ENCODE results near the gene ATE1. TPM values are rescaled to one million over a fixed set of nuclear protein-coding genes. Genes with fewer than 3 reads are reported as not detected.
"Not testable (repeated sequence)": the region's sequence is repeated elsewhere in the genome, so short reads cannot be mapped to it uniquely, and the experiment has no call there.

ATE1 gene
- total and polyA plus RNA-seq, 2 of the 4 experiments (the other 2 are of a cell fraction), result 6.4 to 27.8 TPM

DNA sequence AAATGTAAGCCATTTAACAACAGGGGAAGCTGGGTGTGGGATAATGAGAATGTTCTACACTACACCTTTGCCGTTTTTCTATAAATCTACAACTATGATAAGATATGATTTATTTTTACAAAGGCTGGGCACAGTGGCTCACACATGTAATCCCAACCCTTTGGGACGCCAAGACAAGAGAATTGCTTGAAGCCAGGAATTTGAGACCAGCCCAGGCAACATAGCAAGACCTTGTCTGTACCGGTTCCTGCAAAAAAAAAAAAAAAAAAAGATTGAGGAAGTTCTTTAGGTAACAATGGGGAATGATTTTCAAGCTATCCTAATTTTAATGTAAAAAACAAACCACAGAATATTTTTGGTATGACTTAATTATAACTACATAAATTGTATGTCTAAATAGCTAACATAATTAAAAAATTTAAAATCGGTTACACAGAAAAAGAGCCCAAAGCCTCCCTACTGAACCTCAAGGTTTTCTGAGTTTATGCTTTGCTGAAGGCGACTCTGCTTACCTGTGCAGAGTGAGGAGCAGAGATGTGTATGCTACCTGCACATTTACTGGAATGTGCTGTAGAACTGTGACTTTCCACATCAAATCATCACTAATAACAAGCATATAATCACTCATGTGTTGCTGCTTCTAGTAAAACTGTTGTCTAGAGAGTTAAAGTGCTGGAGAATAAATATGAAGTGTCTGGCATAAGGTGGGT, 163.4 kb downstream of the ATE1 start:
- H2AK5ac ChIP-seq (ENCODE audit: low read depth, low read length), result no peak overlapping the region
- H3K4me3 ChIP-seq (ENCODE audit: insufficient read depth, low read depth, low read length), result no peak overlapping the region
- H2AFZ ChIP-seq (replicated peaks; ENCODE audit: low read length, poor library complexity), result no peak overlapping the region
- no peak overlapping the region for H2BK120ac ChIP-seq (ENCODE audit: low read depth, low read length)
- intact Hi-C loops (cut with micrococcal nuclease), result no loop called here
- no peaks in the 10 kb centered on the region for H4K20me1 ChIP-seq (ENCODE audit: insufficient read depth, low read length)
- TF ChIP-seq CEBPB (IDR thresholded peaks at IDR 0.05; ENCODE audit: low read depth, low read length), result no peak
- TF ChIP-seq, protein P1, sequence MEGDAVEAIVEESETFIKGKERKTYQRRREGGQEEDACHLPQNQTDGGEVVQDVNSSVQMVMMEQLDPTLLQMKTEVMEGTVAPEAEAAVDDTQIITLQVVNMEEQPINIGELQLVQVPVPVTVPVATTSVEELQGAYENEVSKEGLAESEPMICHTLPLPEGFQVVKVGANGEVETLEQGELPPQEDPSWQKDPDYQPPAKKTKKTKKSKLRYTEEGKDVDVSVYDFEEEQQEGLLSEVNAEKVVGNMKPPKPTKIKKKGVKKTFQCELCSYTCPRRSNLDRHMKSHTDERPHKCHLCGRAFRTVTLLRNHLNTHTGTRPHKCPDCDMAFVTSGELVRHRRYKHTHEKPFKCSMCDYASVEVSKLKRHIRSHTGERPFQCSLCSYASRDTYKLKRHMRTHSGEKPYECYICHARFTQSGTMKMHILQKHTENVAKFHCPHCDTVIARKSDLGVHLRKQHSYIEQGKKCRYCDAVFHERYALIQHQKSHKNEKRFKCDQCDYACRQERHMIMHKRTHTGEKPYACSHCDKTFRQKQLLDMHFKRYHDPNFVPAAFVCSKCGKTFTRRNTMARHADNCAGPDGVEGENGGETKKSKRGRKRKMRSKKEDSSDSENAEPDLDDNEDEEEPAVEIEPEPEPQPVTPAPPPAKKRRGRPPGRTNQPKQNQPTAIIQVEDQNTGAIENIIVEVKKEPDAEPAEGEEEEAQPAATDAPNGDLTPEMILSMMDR (conservative IDR thresholded peaks at IDR 0.05; ENCODE audit: low read depth, low read length), result no peak
- no peak for TF ChIP-seq FOS (IDR thresholded peaks at IDR 0.05; ENCODE audit: low read depth, low read length)
- TF ChIP-seq MAZ (IDR thresholded peaks at IDR 0.05; ENCODE audit: borderline replicate concordance, low read depth, low read length), result no peak
- no peaks in the 10 kb centered on the region; a peak in 1 of 4 replicates for H3K79me1 ChIP-seq (ENCODE audit: low read depth in 1 of 2, low read length in 2 of 2)
- no peak overlapping the region for H2BK5ac ChIP-seq (ENCODE audit: low read depth, low read length, poor library complexity, severe bottlenecking)
- no peaks in the 10 kb centered on the region for H3K4me1 ChIP-seq (ENCODE audit: control insufficient read depth, insufficient read depth, low read length)
- no peak overlapping the region for H2AK9ac ChIP-seq (replicated peaks; ENCODE audit: low read depth, low read length, poor library complexity)
- CTCF ChIA-PET, result interaction anchor here (0.6 to 1.3 kb wide), 4 partner anchors 14 to 92 kb away, joined by 3 to 5 read pairs (median 4); no protein-coding TSS in a partner anchor
- WGBS, 2 experiments (ENCODE audit: extremely low coverage in 2 of 2, insufficient read length in 1 of 2), result no CpG with 5 or more reads among the region's 5 CpGs
- no peak overlapping the region for H3K9ac ChIP-seq (ENCODE audit: low read depth, low read length)
- 0 out of 2 replicates have a peak, but pooled peaks cover 3% of the 10 kb centered on the region for H3K9me3 ChIP-seq (ENCODE audit: control insufficient read depth, insufficient read depth, low read length)
- H3K27me3 ChIP-seq (ENCODE audit: control insufficient read depth, insufficient read depth, low read length), result no peaks in the 10 kb centered on the region
- H3K36me3 ChIP-seq (ENCODE audit: control insufficient read depth, insufficient read depth, low read length), result no peaks in the 10 kb centered on the region
- no peak overlapping the region for H4K91ac ChIP-seq (ENCODE audit: insufficient read depth, low read depth, low read length)
- no peak overlapping the region for H3K4me2 ChIP-seq (ENCODE audit: low read depth, low read length)
- no peak overlapping the region for H4K5ac ChIP-seq (ENCODE audit: low read depth, low read length)
- no peak overlapping the region for H3K27ac ChIP-seq (ENCODE audit: insufficient read depth, low read length)
- H3K4ac ChIP-seq (ENCODE audit: low read depth, low read length), result no peak overlapping the region
- peaks cover 3% of the 10 kb centered on the region; the same call in 1 of the 2 replicates for H3K9me1 ChIP-seq (ENCODE audit: insufficient read depth, low read length)
- no peak overlapping the region for H2BK20ac ChIP-seq (ENCODE audit: low read depth, low read length)
- H4K8ac ChIP-seq (ENCODE audit: low read depth in 2 of 2, low read length in 2 of 2), result no peak overlapping the region
- ATAC-seq (ENCODE audit: low read depth) (no peak), DNase-seq (no peak)
- dilution Hi-C loops (cut with HindIII; ENCODE audit: low sequenced_read_pairs, unreplicated experiment), result no loop called here
- no peak overlapping the region for H3K14ac ChIP-seq (replicated peaks; ENCODE audit: low read depth, low read length)
- H3K56ac ChIP-seq (ENCODE audit: extremely low read depth, insufficient read depth, low read length), result no peak overlapping the region
- H3K18ac ChIP-seq (ENCODE audit: low read depth, low read length), result no peak overlapping the region
- no peak overlapping the region for H2BK15ac ChIP-seq (ENCODE audit: low read depth, low read length)
- no TSS peak for BruUV-seq (replicated peaks)
- in situ Hi-C loops (cut with MboI; ENCODE audit: low sequenced_read_pairs), result no loop called here
- no peak overlapping the region for H3K23ac ChIP-seq (ENCODE audit: low read depth, low read length)
- POLR2A ChIA-PET (ENCODE audit: unreplicated experiment), result no interaction called here

DNA sequence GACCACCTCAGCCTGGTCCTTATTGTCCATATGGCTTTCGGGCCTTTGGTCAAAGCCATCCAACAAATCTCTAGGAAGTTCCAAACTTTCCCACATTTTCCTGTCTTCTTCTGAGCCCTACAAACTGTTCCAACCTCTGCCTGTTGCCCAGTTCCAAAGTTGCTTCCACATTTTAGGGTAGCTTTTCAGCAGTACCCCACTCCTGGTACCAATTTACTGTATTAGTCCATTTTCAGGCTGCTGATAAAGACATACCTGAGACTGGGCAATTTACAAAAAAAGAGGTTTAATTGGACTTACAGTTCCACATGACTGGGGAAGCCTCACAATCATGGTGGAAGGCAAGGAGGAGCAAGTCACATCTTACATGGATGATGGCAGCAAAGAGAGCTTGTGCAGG, 170.6 kb downstream of the ATE1 start:
- CTCF ChIA-PET; H4K20me1 ChIP-seq (ENCODE audit: insufficient read depth, low read length); DNase-seq; H4K91ac ChIP-seq (ENCODE audit: insufficient read depth, low read depth, low read length); H3K36me3 ChIP-seq (ENCODE audit: control insufficient read depth, insufficient read depth, low read length); H3K18ac ChIP-seq (ENCODE audit: low read depth, low read length); H3K9me3 ChIP-seq (ENCODE audit: control insufficient read depth, insufficient read depth, low read length); H4K8ac ChIP-seq (ENCODE audit: low read depth in 2 of 2, low read length in 2 of 2); H2BK15ac ChIP-seq (ENCODE audit: low read depth, low read length); H2AK5ac ChIP-seq (ENCODE audit: low read depth, low read length); BruUV-seq (replicated peaks); H3K27me3 ChIP-seq (ENCODE audit: control insufficient read depth, insufficient read depth, low read length); intact Hi-C loops (cut with micrococcal nuclease); H3K56ac ChIP-seq (ENCODE audit: extremely low read depth, insufficient read depth, low read length); H3K4me1 ChIP-seq (ENCODE audit: control insufficient read depth, insufficient read depth, low read length); POLR2A ChIA-PET (ENCODE audit: unreplicated experiment); H3K9me1 ChIP-seq (ENCODE audit: insufficient read depth, low read length); H3K27ac ChIP-seq (ENCODE audit: insufficient read depth, low read length); H2AK9ac ChIP-seq (replicated peaks; ENCODE audit: low read depth, low read length, poor library complexity); H4K5ac ChIP-seq (ENCODE audit: low read depth, low read length); H2BK5ac ChIP-seq (ENCODE audit: low read depth, low read length, poor library complexity, severe bottlenecking); H2BK120ac ChIP-seq (ENCODE audit: low read depth, low read length); H2AFZ ChIP-seq (replicated peaks; ENCODE audit: low read length, poor library complexity); in situ Hi-C loops (cut with MboI; ENCODE audit: low sequenced_read_pairs); H3K23ac ChIP-seq (ENCODE audit: low read depth, low read length); H3K9ac ChIP-seq (ENCODE audit: low read depth, low read length); H3K4me2 ChIP-seq (ENCODE audit: low read depth, low read length); dilution Hi-C loops (cut with HindIII; ENCODE audit: low sequenced_read_pairs, unreplicated experiment); H3K4ac ChIP-seq (ENCODE audit: low read depth, low read length); H3K14ac ChIP-seq (replicated peaks; ENCODE audit: low read depth, low read length); H3K4me3 ChIP-seq (ENCODE audit: insufficient read depth, low read depth, low read length); H2BK20ac ChIP-seq (ENCODE audit: low read depth, low read length); ATAC-seq (ENCODE audit: low read depth); H3K79me1 ChIP-seq (ENCODE audit: low read depth in 1 of 2, low read length in 2 of 2): not testable (repeated sequence)
- 100% methylated on average over 1 of the region's 1 CpG; no CpG with 5 or more reads in 1 of the 2 experiments for WGBS, 2 experiments (ENCODE audit: extremely low coverage in 2 of 2, insufficient read length in 1 of 2)
